Hepatocyte (in vitro differentiated cells): ENCODE results near the gene TSPAN3. TPM values are rescaled to one million over a fixed set of nuclear protein-coding genes. Genes with fewer than 3 reads are reported as not detected.
A peak's percentile ranks its signal among the peaks of the same experiment; 100 is the strongest.

Experiments used
- DNase-seq: peaks from one replicate; pipeline ENCODE4 v3.0.0-alpha.2; 2016; ENCODE audit warnings: low spot score
- H2AFZ ChIP-seq: fragments of 200-600 bp; sonication (generic); 2 replicates; pipeline ENCODE4 v1.6.0; 2016; ENCODE audit warnings: antibody characterized with exemption, mild to moderate bottlenecking
- H3K27ac ChIP-seq: fragments of 200-600 bp; sonication (generic); 2 replicates; pipeline ENCODE4 v1.5.1; 2016; ENCODE audit warnings: mild to moderate bottlenecking
- H3K27me3 ChIP-seq: fragments of 200-600 bp; sonication (generic); 2 replicates; pipeline ENCODE4 v1.6.1; 2016
- H3K36me3 ChIP-seq: fragments of 200-600 bp; sonication (generic); replicated peaks from 2 replicates; pipeline ENCODE4 v1.5.1; 2016; ENCODE audit warnings: low read depth; ENCODE audit not compliant: insufficient read depth
- H3K4me1 ChIP-seq: fragments of 200-600 bp; sonication (generic); 2 replicates; pipeline ENCODE4 v1.5.1; 2016; ENCODE audit warnings: mild to moderate bottlenecking, moderate library complexity; ENCODE audit not compliant: insufficient read depth
- H3K4me2 ChIP-seq: fragments of 200-600 bp; sonication (generic); 2 replicates; pipeline ENCODE4 v1.6.0; 2016
- H3K4me3 ChIP-seq: fragments of 200-600 bp; sonication (generic); 2 replicates; pipeline ENCODE4 v1.5.1; 2016; ENCODE audit warnings: mild to moderate bottlenecking
- H3K79me2 ChIP-seq: fragments of 200-600 bp; sonication (generic); 2 replicates; pipeline ENCODE4 v1.6.0; 2017; ENCODE audit warnings: mild to moderate bottlenecking
- H3K9me2 ChIP-seq: fragments of 200-600 bp; sonication (generic); replicated peaks from 2 replicates; pipeline ENCODE4 v1.6.0; 2017; ENCODE audit warnings: mild to moderate bottlenecking; ENCODE audit not compliant: insufficient read depth
- H3K9me3 ChIP-seq: fragments of 200-600 bp; sonication (generic); 2 replicates; pipeline ENCODE4 v1.5.1; 2016; ENCODE audit warnings: low read depth, mild to moderate bottlenecking
- H4K20me1 ChIP-seq: fragments of 200-600 bp; sonication (generic); 2 replicates; pipeline ENCODE4 v1.6.0; 2016; ENCODE audit warnings: mild to moderate bottlenecking; ENCODE audit not compliant: insufficient read depth, poor library complexity, severe bottlenecking
- CTCF ChIP-seq: fragments of 200-600 bp; sonication (generic); IDR thresholded peaks from 2 replicates; pipeline ENCODE4 v1.5.1; 2016; ENCODE audit warnings: antibody characterized with exemption, mild to moderate bottlenecking; ENCODE audit not compliant: poor library complexity
- EZH2 ChIP-seq: fragments of 200-600 bp; sonication (generic); IDR thresholded peaks from 2 replicates; pipeline ENCODE4 v1.6.1; 2016; ENCODE audit warnings: antibody characterized with exemption, mild to moderate bottlenecking, borderline replicate concordance
- EZH2phosphoT487 ChIP-seq: fragments of 200-600 bp; sonication (generic); IDR thresholded peaks from one replicate; pipeline ENCODE4 v1.6.1; 2018; ENCODE audit warnings: antibody characterized with exemption, mild to moderate bottlenecking, low read depth, moderate library complexity; ENCODE audit not compliant: unreplicated experiment, severe bottlenecking
- WGBS: methylation state at CpG from one replicate; pipeline ENCODE4 v1.1.6; 2016; ENCODE audit warnings: low lambda C conversion rate; ENCODE audit errors: missing lambda C conversion rate; 5-methylcytosine and 5-hydroxymethylcytosine counted together
- polyA plus RNA-seq: library from polyadenylated mRNA; unstranded; fragments of >200 nt; fragmentation: Nextera tagmentation; extraction: Ambion mirVana; gene quantifications from 2 replicates; pipeline ENCODE4 v1.2.1, GENCODE V29; 2016
- total RNA-seq: library from RNA; depleted of rRNA; stranded (reverse); fragments of >200 nt; gene quantifications from 2 replicates; pipeline ENCODE4 v1.2.3, GENCODE V29; 2014

TSPAN3 gene
- total and polyA plus RNA-seq, 2 experiments from 2014 or later: 514 to 540 TPM

GRCh38 chr15:77028451-77029165 lies 42.3 kb downstream of the TSPAN3 start:
- no peak overlapping the region for H2AFZ ChIP-seq
- no peaks in the 10 kb centered on the region for H3K36me3 ChIP-seq
- no peak overlapping the region for H3K27ac ChIP-seq
- WGBS: 61% methylated on average over 22 of the region's 22 CpGs
- DNase-seq: no peak
- peak overlapping the region; percentile 67 for H3K4me2 ChIP-seq
- no peak overlapping the region for H3K4me3 ChIP-seq
- TF ChIP-seq EZH2: no peak
- no peak for TF ChIP-seq CTCF
- TF ChIP-seq EZH2phosphoT487: no peak
- H3K9me2 ChIP-seq: no peaks in the 10 kb centered on the region
- no peaks in the 10 kb centered on the region for H3K79me2 ChIP-seq
- no peaks in the 10 kb centered on the region for H3K4me1 ChIP-seq
- no peaks in the 10 kb centered on the region for H4K20me1 ChIP-seq
- no peaks in the 10 kb centered on the region for H3K27me3 ChIP-seq
- no peaks in the 10 kb centered on the region for H3K9me3 ChIP-seq

GRCh38 chr15:77027697-77028450 lies 43.0 kb downstream of the TSPAN3 start:
- Histone ChIP-seq H3K27ac (no peak overlapping the region), H3K36me3 (no peaks in the 10 kb centered on the region), H3K79me2 (no peaks in the 10 kb centered on the region), H3K9me3 (no peaks in the 10 kb centered on the region), H3K4me3 (no peak overlapping the region), H3K27me3 (no peaks in the 10 kb centered on the region), H3K9me2 (no peaks in the 10 kb centered on the region), H3K4me2 (peak overlapping the region; percentile 67), H3K4me1 (no peaks in the 10 kb centered on the region), H2AFZ (no peak overlapping the region), H4K20me1 (no peaks in the 10 kb centered on the region)
- 58% methylated on average over 37 of the region's 45 CpGs for WGBS
- DNase-seq: no peak
- no peak for TF ChIP-seq EZH2
- TF ChIP-seq EZH2phosphoT487: no peak
- no peak for TF ChIP-seq CTCF

GRCh38 chr15:77027111-77027696 lies 43.7 kb downstream of the TSPAN3 start:
- H4K20me1 ChIP-seq: no peaks in the 10 kb centered on the region
- H3K79me2 ChIP-seq: no peaks in the 10 kb centered on the region
- no peaks in the 10 kb centered on the region for H3K36me3 ChIP-seq
- H3K27ac ChIP-seq: no peak overlapping the region
- H3K4me3 ChIP-seq: no peak overlapping the region
- TF ChIP-seq EZH2: no peak
- TF ChIP-seq CTCF: no peak
- no peak for TF ChIP-seq EZH2phosphoT487
- H3K4me2 ChIP-seq: no peak overlapping the region
- no peak overlapping the region for H2AFZ ChIP-seq
- no peaks in the 10 kb centered on the region for H3K9me2 ChIP-seq
- H3K9me3 ChIP-seq: no peaks in the 10 kb centered on the region
- WGBS: 92% methylated on average over 12 of the region's 12 CpGs
- no peak for DNase-seq
- no peaks in the 10 kb centered on the region for H3K4me1 ChIP-seq
- H3K27me3 ChIP-seq: no peaks in the 10 kb centered on the region
